DND-41 (cell line): ENCODE data around the gene DCLK1.

ENCODE experiments used
- ATAC-seq: fragments of 200-7000 bp; cut with Tn5 transposase; 3 replicates; pipeline ENCODE4 v1.9.1; 2021; ENCODE audit warnings: low read depth; ENCODE audit not compliant: insufficient read depth
- DNase-seq: peaks from one replicate; pipeline ENCODE4 v3.0.0-alpha.2; 2020
- H2AFZ ChIP-seq: 2 replicates; pipeline ENCODE4 v1.6.0; 2012; ENCODE audit warnings: low read depth, low read length
- H3K27ac ChIP-seq: 2 replicates; pipeline ENCODE4 v1.5.1; 2012; ENCODE audit warnings: low read length, inconsistent platforms
- H3K27me3 ChIP-seq: fragments of 200-600 bp; sonication (generic); 2 replicates; pipeline ENCODE4 v1.6.0; 2012; ENCODE audit warnings: low read length, mild to moderate bottlenecking, inconsistent platforms; ENCODE audit not compliant: insufficient read depth, poor library complexity
- H3K36me3 ChIP-seq: 2 replicates; pipeline ENCODE4 v1.5.1; 2012; ENCODE audit warnings: low read length, inconsistent platforms; ENCODE audit not compliant: insufficient read depth
- H3K4me1 ChIP-seq: 2 replicates; pipeline ENCODE4 v1.5.1; 2012; ENCODE audit warnings: mild to moderate bottlenecking, low read length; ENCODE audit not compliant: insufficient read depth
- H3K4me2 ChIP-seq: 2 replicates; pipeline ENCODE4 v1.6.0; 2012; ENCODE audit warnings: mild to moderate bottlenecking, moderate library complexity, low read length, inconsistent platforms; ENCODE audit not compliant: insufficient read depth
- H3K4me3 ChIP-seq, 2 experiments: fragments of 200-600 bp in 1 of 2; shearing (Covaris generic) in 1 of 2; 2 replicates each; pipeline ENCODE4 v1.5.1; 2012 to 2016; ENCODE audit warnings: inconsistent platforms in 2 of 2, low read length in 2 of 2, mild to moderate bottlenecking in 2 of 2, low read depth in 1 of 2, moderate library complexity in 1 of 2
- H3K79me2 ChIP-seq: 2 replicates; pipeline ENCODE4 v1.6.0; 2012; ENCODE audit warnings: low read length, inconsistent platforms; ENCODE audit not compliant: insufficient read depth
- H3K9ac ChIP-seq: 2 replicates; pipeline ENCODE4 v1.6.0; 2012; ENCODE audit warnings: low read depth, mild to moderate bottlenecking, inconsistent platforms, low read length, moderate library complexity
- H3K9me3 ChIP-seq: 2 replicates; pipeline ENCODE4 v1.5.1; 2012; ENCODE audit warnings: low read length, moderate library complexity, mild to moderate bottlenecking, inconsistent platforms; ENCODE audit not compliant: insufficient read depth, severe bottlenecking
- H4K20me1 ChIP-seq: 2 replicates; pipeline ENCODE4 v1.6.0; 2012; ENCODE audit warnings: low read length; ENCODE audit not compliant: insufficient read depth
- CTCF ChIP-seq: IDR thresholded peaks from 2 replicates; pipeline ENCODE4 v1.5.1; 2012; ENCODE audit warnings: borderline replicate concordance, low read length, moderate library complexity, mild to moderate bottlenecking; ENCODE audit not compliant: poor library complexity, severe bottlenecking; ENCODE audit errors: extremely low read depth
- EZH2 ChIP-seq: IDR thresholded peaks from 3 replicates; pipeline ENCODE4 v1.6.1; 2012; ENCODE audit warnings: borderline replicate concordance, low read depth, mild to moderate bottlenecking, moderate library complexity, low read length, inconsistent platforms; ENCODE audit not compliant: severe bottlenecking

DCLK1 gene

GRCh38 chr13:35961461-35962220 is 169.5 kb downstream of the DCLK1 start:
- ATAC-seq (no peak), DNase-seq (no peak)
- no peak overlapping the region for H3K27ac ChIP-seq
- H3K79me2 ChIP-seq = no peaks in the 10 kb centered on the region
- no peaks in the 10 kb centered on the region for H3K27me3 ChIP-seq
- peaks cover 4% of the 10 kb centered on the region for H3K9me3 ChIP-seq
- H3K4me1 ChIP-seq = no peaks in the 10 kb centered on the region
- TF ChIP-seq EZH2 = no peak
- TF ChIP-seq CTCF = no peak
- no peaks in the 10 kb centered on the region for H4K20me1 ChIP-seq
- H3K4me2 ChIP-seq = no peak overlapping the region
- no peak overlapping the region for H3K9ac ChIP-seq
- H3K36me3 ChIP-seq = no peaks in the 10 kb centered on the region
- no peak overlapping the region for H2AFZ ChIP-seq
- no peak overlapping the region for H3K4me3 ChIP-seq

- Histone ChIP-seq H3K9ac (no peak overlapping the region), H3K9me3 (peaks cover 4% of the 10 kb centered on the region), H3K79me2 (no peaks in the 10 kb centered on the region), H3K4me3 (no peak overlapping the region), H2AFZ (no peak overlapping the region), H4K20me1 (no peaks in the 10 kb centered on the region), H3K36me3 (no peaks in the 10 kb centered on the region), H3K27ac (no peak overlapping the region), H3K27me3 (no peaks in the 10 kb centered on the region), H3K4me2 (no peak overlapping the region), H3K4me1 (no peaks in the 10 kb centered on the region)
- no peak for DNase-seq
- TF ChIP-seq CTCF = no peak
- no peak for ATAC-seq
Measured at GRCh38 chr13:35961002-35961401, 170.2 kb downstream of the DCLK1 start.

GRCh38 chr13:35957996-35958395 is 173.2 kb downstream of the DCLK1 start:
- Histone ChIP-seq H3K79me2 (no peaks in the 10 kb centered on the region), H2AFZ (no peak overlapping the region), H3K4me2 (no peak overlapping the region), H3K4me3 (no peak overlapping the region), H3K9me3 (peaks cover 4% of the 10 kb centered on the region), H3K4me1 (no peaks in the 10 kb centered on the region), H3K27me3 (no peaks in the 10 kb centered on the region), H3K27ac (no peak overlapping the region), H3K36me3 (no peaks in the 10 kb centered on the region), H4K20me1 (no peaks in the 10 kb centered on the region), H3K9ac (no peak overlapping the region)
- ATAC-seq (no peak), DNase-seq (no peak)
- no peak for TF ChIP-seq EZH2
- TF ChIP-seq CTCF = no peak

- Histone ChIP-seq H3K27me3 (no peaks in the 10 kb centered on the region), H3K4me1 (no peaks in the 10 kb centered on the region), H3K79me2 (no peaks in the 10 kb centered on the region), H3K9me3 (peaks cover 4% of the 10 kb centered on the region), H3K4me2 (no peak overlapping the region), H3K27ac (no peak overlapping the region), H4K20me1 (no peaks in the 10 kb centered on the region), H2AFZ (no peak overlapping the region), H3K9ac (no peak overlapping the region), H3K36me3 (no peaks in the 10 kb centered on the region), H3K4me3 (no peak overlapping the region)
- DNase-seq = no peak
- no peak for ATAC-seq
- no peak for TF ChIP-seq CTCF
- TF ChIP-seq EZH2 = no peak
Measured at GRCh38 chr13:35957241-35957731, 173.9 kb downstream of the DCLK1 start.
